Measurements from ENCODE around the gene ASIC2. TPM values are rescaled to one million over a fixed set of nuclear protein-coding genes. Genes with fewer than 3 reads are reported as not detected.

ASIC2 gene
- total RNA-seq, 1 experiment from 2014 or later: not detected

DNA sequence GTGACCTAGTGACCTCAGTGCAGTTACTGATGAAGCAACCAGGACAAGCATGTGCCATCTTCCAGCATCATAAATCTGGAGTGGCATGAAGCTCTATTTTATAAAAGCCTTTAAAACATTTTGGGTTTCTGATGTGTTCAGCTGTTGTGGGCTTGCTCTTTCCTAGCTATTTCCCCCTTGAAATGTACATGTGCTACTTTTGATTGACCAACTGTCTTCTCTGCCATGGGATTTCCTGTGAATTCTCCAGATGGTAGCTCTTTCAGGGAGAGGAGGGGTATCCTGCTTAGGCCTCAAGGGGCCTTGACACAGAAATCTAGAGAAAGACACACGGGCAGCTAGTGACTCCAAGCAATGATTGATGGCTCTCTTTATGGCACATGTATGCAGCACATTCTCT is 1.9 kb upstream of the ASIC2 start:
- DNase-seq (ENCODE audit: low read depth, low spot score) (no peak), ATAC-seq (no peak)
- Histone ChIP-seq H3K4me1 (ENCODE audit: control insufficient read depth in 1 of 2, insufficient read depth in 2 of 2, low read length in 2 of 2) (no peaks in the 10 kb centered on the region), H3K9me3 (ENCODE audit: control insufficient read depth in 1 of 2, insufficient read depth in 1 of 2, low read depth in 1 of 2, low read length in 2 of 2) (no peaks in the 10 kb centered on the region; a peak in 1 of 4 replicates), H3K4me3 (replicated peaks in 1 of 2; ENCODE audit: low read depth in 1 of 2, low read length in 2 of 2) (no peak overlapping the region), H3K9ac (ENCODE audit: low read length) (no peak overlapping the region), H3K79me2 (ENCODE audit: insufficient read depth, low read length) (no peaks in the 10 kb centered on the region), H3K27ac (ENCODE audit: low read depth, low read length) (no peak overlapping the region), H3K9me2 (ENCODE audit: insufficient read depth) (no peaks in the 10 kb centered on the region), H4K20me1 (ENCODE audit: insufficient read depth) (no peaks in the 10 kb centered on the region), H3K4me2 (ENCODE audit: low read length) (no peak overlapping the region), H3K36me3 (ENCODE audit: control insufficient read depth in 1 of 2, insufficient read depth in 2 of 2, low read length in 2 of 2) (no peaks in the 10 kb centered on the region), H3K27me3 (ENCODE audit: insufficient read depth, low read length) (no peaks in the 10 kb centered on the region), H2AFZ (ENCODE audit: low read depth, low read length, poor library complexity, severe bottlenecking) (no peak overlapping the region)
- BruUV-seq (replicated peaks): no TSS peak
- TF ChIP-seq ELF1 (IDR thresholded peaks at IDR 0.05; ENCODE audit: borderline replicate concordance, low read depth) (no peak), EGR1 (IDR thresholded peaks at IDR 0.05; ENCODE audit: low read depth) (no peak), FOSL1 (IDR thresholded peaks at IDR 0.05; ENCODE audit: low read depth) (no peak), CBX3 (IDR thresholded peaks at IDR 0.05; ENCODE audit: low read depth) (no peak), POLR2A (IDR thresholded peaks at IDR 0.05; ENCODE audit: borderline replicate concordance, extremely low read depth, insufficient read depth, insufficient read length) (no peak), SIN3A (IDR thresholded peaks at IDR 0.05; ENCODE audit: low read depth) (no peak), YY1 (IDR thresholded peaks at IDR 0.05; ENCODE audit: extremely low read depth, insufficient replicate concordance, low read depth, low read length) (no peak), MAX (IDR thresholded peaks at IDR 0.05) (no peak), EZH2 (IDR thresholded peaks at IDR 0.05) (no peak), SRF (IDR thresholded peaks at IDR 0.05; ENCODE audit: low read depth) (no peak), JUND (IDR thresholded peaks at IDR 0.05) (no peak), EZH2phosphoT487 (IDR thresholded peaks at IDR 0.05; ENCODE audit: borderline replicate concordance) (no peak), ZNF274 (IDR thresholded peaks at IDR 0.05; ENCODE audit: low read depth, low read length) (no peak), POLR2AphosphoS5 (IDR thresholded peaks at IDR 0.05; ENCODE audit: low read depth, low read length) (no peak), SP1 (IDR thresholded peaks at IDR 0.05; ENCODE audit: low read depth) (no peak), ZFX (IDR thresholded peaks at IDR 0.05) (no peak)
- TF ChIP-seq, protein P1, sequence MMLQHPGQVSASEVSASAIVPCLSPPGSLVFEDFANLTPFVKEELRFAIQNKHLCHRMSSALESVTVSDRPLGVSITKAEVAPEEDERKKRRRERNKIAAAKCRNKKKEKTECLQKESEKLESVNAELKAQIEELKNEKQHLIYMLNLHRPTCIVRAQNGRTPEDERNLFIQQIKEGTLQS (IDR thresholded peaks at IDR 0.05): no peak
- ChIA-PET POLR2A (no interaction called here), CTCF (no interaction called here), RAD21 (ENCODE audit: low non-redundant PET in 1 of 2, low total read pairs in 2 of 2, uncharacterized antibody in 2 of 2, unreplicated experiment in 2 of 2) (no interaction called here)
- intact Hi-C loops (cut with micrococcal nuclease): no loop called here
